Measurements from ENCODE around the gene AFAP1.

Gene AFAP1

GRCh38 chr4:7742807-7743280, 196.8 kb downstream of the AFAP1 start (continued):
- no peak for TF ChIP-seq ZNF518A (tag by site-specific recombination; conservative IDR thresholded peaks at IDR 0.05; ENCODE audit: low read depth)

GRCh38 chr4:7741946-7742806, 197.5 kb downstream of the AFAP1 start:
- Histone ChIP-seq H3K36me3 (ENCODE audit: control insufficient read depth in 2 of 2, insufficient read depth in 1 of 2, low read length in 2 of 2) (no peaks in the 10 kb centered on the region), H3K4me1 (ENCODE audit: control insufficient read depth, insufficient read depth, low read length) (no peaks in the 10 kb centered on the region), H3K27ac (ENCODE audit: extremely low read depth, low read depth, low read length) (no peak overlapping the region), H3K9me3 (ENCODE audit: control insufficient read depth, insufficient read depth, low read depth, low read length) (no peaks in the 10 kb centered on the region), H3K4me3 (ENCODE audit: low read depth, low read length) (no peak overlapping the region)
- no peak for TF ChIP-seq ZEB2 (tag by site-specific recombination; IDR thresholded peaks at IDR 0.05)
- no peak for TF ChIP-seq SP2 (tag by site-specific recombination; IDR thresholded peaks at IDR 0.05)
- no peak for TF ChIP-seq PRDM10 (tag by site-specific recombination; IDR thresholded peaks at IDR 0.05)
- TF ChIP-seq ZNF76 (tag by site-specific recombination; IDR thresholded peaks at IDR 0.05; ENCODE audit: borderline replicate concordance, low read depth) = no peak
- TF ChIP-seq ZNF837 (tag by site-specific recombination; IDR thresholded peaks at IDR 0.05) = no peak
- no peak for TF ChIP-seq SALL2 (tag by site-specific recombination; IDR thresholded peaks at IDR 0.05; ENCODE audit: borderline replicate concordance)
- no peak for TF ChIP-seq ZNF596 (tag by site-specific recombination; IDR thresholded peaks at IDR 0.05)
- no peak for TF ChIP-seq GFI1B (tag by site-specific recombination; IDR thresholded peaks at IDR 0.05)
- TF ChIP-seq ZNF433 (tag by site-specific recombination; IDR thresholded peaks at IDR 0.05; ENCODE audit: low read depth) = no peak
- CTCF ChIA-PET = interaction anchor here (1.1 kb wide), 1 partner anchor 20 kb away, joined by 3 read pairs; no protein-coding TSS in a partner anchor
- POLR2A ChIA-PET = no interaction called here

GRCh38 chr4:7740866-7741525, 198.7 kb downstream of the AFAP1 start:
- TF ChIP-seq ATF2 (tag by site-specific recombination; IDR thresholded peaks at IDR 0.05; ENCODE audit: low read depth) (no peak), ZNF404 (tag by site-specific recombination; IDR thresholded peaks at IDR 0.05) (no peak), RBAK (tag by site-specific recombination; IDR thresholded peaks at IDR 0.05) (no peak), ZNF341 (tag by site-specific recombination; IDR thresholded peaks at IDR 0.05; ENCODE audit: low read depth) (no peak), GFI1B (tag by site-specific recombination; IDR thresholded peaks at IDR 0.05) (no peak)
- H3K36me3 ChIP-seq (ENCODE audit: control insufficient read depth in 2 of 2, insufficient read depth in 1 of 2, low read length in 2 of 2) = no peaks in the 10 kb centered on the region
- H3K9me3 ChIP-seq (ENCODE audit: control insufficient read depth, insufficient read depth, low read depth, low read length) = no peaks in the 10 kb centered on the region
- no peak overlapping the region for H3K4me3 ChIP-seq (ENCODE audit: low read depth, low read length)
- ChIA-PET CTCF (no interaction called here), POLR2A (no interaction called here)
- no peaks in the 10 kb centered on the region for H3K4me1 ChIP-seq (ENCODE audit: control insufficient read depth, insufficient read depth, low read length)
- no peak overlapping the region for H3K27ac ChIP-seq (ENCODE audit: extremely low read depth, low read depth, low read length)
